HG03025 (cell line): ENCODE data around the gene ZNF275.

Experiments
- ATAC-seq: cut with Tn5 transposase; IDR thresholded peaks from one replicate; pipeline ENCODE4 v1.9.1; 2021; ENCODE audit warnings: mild to moderate bottlenecking, moderate library complexity; ENCODE audit not compliant: unreplicated experiment, low FRiP score

Gene ZNF275

GRCh38 chrX:153353416-153353815 lies 19.5 kb downstream of the ZNF275 start:
- ATAC-seq, result no peak

- ATAC-seq, result no peak
Measured at GRCh38 chrX:153357877-153358276, 23.9 kb downstream of the ZNF275 start.

- ATAC-seq, result no peak
Measured at GRCh38 chrX:153361781-153362397, 27.9 kb downstream of the ZNF275 start.

GRCh38 chrX:153365670-153366069 lies 31.7 kb downstream of the ZNF275 start:
- ATAC-seq, result no peak

- no peak for ATAC-seq
Measured at GRCh38 chrX:153366119-153366518, 32.2 kb downstream of the ZNF275 start.

DNA sequence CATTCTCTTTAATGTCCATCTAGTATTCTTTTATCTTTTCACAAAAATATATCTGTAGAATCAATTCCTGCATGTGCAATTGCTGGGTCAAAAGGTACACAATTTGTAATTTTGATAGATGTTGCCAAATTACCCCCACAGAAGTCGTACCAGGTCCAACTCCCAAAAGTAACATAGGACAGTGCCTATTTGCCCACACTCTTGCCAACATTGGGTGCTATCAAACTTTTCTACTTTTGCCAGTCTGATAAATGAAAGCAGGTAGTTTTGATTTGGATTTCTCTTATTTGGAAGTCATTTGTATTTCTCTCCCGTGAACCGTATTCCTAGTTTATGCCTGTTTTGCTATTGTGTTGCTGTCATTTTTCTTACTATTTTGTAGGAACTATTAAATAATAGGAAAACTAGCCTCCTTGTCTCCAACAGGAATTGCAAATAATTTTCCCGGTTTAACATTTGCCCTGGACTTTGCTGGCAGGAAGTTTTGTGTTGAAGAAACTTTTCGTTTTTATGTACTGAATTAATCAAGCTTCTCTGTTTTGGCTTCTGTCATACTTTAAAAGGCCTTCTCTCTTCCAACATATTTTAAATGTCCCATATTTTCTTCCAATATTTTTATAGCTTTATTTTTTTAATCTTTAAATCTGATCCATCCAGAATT lies 33.1 kb downstream of the ZNF275 start:
- ATAC-seq, result no peak

DNA sequence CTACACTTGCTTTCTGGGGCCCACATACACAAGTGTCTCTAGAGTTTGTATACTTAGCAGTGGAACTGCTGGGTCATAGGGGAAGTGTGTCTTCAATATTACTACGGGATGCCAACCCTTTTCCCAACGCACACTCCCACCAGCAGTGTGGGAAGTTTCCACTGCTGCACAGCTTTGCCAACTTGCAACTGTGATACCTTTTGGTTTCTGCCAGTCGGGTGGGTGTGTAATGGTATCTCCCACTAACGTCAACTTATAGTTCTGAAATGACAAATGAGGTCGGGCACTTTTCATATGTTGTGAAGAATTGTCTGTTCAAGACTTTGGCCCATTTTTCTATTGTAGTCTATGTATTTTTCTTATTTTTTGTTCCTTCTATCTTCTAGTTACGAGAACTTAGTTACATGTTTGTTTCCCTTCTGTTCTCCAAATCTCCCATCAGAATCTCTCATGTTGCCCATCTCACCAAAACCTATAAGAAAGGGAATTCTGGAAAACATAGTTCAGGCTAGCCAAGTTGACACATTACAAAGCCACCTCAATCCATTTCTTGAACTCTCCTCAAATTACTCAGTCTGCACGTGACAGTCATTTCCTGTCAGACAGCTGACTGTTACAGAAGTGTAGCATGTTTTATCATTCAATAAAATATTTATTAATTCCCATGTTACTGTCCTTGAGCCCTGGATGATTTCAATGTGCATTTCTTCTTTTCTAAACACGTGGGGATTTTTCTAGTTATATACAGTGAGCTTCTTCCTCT lies 36.5 kb downstream of the ZNF275 start:
- no peak for ATAC-seq

GRCh38 chrX:153371256-153371655 lies 37.3 kb downstream of the ZNF275 start:
- no peak for ATAC-seq

GRCh38 chrX:153372949-153373348 lies 39.0 kb downstream of the ZNF275 start:
- ATAC-seq, result no peak

DNA sequence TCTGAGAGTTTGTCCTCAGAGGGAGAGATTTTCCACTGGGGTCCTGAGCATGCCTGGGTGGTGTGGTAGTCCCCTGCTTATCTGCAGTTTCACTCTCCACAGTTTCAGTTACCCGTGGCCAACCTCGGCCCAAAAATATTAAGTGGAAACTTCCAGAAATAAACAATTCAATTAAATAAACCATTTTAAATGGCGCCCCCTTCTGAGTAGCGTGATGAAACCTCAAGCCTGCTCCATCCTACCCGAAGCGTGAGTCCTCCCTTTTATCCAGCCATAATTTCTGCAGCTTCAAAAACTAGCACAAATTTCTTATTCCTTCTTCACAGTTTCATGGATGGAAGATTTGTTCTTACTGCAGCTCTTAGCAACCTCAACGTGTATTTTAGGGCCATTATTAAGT lies 40.5 kb downstream of the ZNF275 start:
- no peak for ATAC-seq

GRCh38 chrX:153375571-153375970 lies 41.6 kb downstream of the ZNF275 start:
- no peak for ATAC-seq

GRCh38 chrX:153377727-153378126 lies 43.8 kb downstream of the ZNF275 start:
- ATAC-seq, result no peak

DNA sequence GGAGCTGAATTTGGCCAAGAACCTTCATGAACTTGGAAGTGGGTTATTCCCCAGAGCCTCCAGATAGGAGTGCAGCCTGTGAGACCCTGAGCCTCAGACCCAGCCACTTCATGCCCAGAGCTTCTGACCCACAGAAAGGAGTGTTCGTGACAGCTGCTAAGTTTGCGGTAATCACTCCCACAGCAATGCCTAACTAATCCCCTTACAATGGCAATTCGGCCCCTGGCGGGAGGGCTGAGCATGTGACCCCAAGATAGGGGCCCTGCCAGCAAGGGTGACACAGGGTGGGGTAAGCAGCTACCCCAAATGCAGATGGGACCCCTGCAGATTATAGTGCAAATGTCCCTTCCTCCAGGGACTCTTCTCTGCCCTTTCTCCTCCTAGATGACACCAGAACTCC lies 44.7 kb downstream of the ZNF275 start:
- ATAC-seq, result no peak

DNA sequence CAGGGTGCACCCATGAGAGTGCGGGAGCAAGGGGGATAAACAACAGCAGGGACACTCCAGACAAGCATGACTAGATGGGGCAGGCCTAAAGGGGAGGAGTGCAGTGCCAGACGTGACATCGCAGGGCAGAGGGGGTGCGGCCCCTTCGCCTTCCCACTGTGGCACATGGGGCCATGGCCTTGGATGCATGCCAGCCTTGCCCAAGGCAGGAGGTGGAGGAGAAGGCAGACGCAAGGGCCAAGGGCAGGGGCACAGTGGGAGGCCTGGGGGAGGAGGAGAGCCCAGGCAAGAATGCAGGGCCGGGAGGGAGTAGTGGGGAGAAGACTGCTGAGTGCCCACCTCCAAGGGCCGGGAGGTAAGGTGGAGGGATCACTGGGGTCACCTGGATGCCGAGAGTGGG lies 45.6 kb downstream of the ZNF275 start:
- no peak for ATAC-seq

DNA sequence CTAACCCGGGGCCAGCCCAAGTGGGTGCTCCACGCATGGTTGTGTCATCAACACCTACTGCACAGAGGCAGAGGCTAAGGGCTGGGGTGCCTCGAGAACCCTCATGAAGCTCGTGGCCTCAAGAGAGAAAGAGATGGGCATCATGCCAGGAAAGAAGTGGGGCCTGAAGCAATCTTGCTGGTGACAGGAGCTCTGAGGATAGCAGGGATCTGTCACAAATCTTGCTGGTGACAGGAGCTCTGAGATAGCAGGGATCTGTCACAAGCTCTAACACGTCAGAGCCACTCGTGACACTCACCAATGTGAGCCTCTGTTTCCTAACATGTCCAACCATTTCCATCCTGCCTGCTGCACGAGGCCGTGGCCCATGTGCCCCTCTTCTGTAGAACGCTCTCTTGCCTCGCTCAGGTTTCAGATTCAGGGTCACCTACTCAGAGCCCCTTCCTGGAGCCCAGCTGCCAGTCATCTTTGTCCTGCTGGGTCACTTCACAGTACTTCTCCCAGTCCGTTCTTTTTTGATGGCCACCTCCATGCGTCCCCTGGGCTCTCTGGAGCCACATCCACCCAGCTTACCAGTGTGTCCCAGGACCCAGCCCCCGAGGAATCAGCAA lies 46.1 kb downstream of the ZNF275 start:
- ATAC-seq, result no peak

DNA sequence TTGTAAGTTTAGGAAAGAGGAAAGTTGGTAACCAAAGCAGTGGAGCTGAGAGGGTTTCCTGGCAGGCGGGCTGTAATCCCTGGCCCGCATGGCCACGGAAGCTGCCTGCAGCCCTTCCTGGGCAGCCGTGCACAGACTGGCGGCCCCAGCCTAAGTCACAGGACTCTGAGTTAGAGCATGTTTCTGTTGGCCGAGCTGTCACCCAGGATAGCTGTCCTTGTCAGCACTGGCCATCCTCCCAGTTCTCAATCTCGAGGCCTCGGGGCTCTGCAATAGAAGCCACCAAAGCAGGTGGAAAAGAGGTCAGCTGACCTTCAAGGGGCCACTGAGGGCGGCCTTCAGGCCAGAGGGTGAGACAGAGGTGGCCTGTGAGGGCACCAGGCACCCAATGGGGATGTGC lies 46.7 kb downstream of the ZNF275 start:
- ATAC-seq, result no peak

DNA sequence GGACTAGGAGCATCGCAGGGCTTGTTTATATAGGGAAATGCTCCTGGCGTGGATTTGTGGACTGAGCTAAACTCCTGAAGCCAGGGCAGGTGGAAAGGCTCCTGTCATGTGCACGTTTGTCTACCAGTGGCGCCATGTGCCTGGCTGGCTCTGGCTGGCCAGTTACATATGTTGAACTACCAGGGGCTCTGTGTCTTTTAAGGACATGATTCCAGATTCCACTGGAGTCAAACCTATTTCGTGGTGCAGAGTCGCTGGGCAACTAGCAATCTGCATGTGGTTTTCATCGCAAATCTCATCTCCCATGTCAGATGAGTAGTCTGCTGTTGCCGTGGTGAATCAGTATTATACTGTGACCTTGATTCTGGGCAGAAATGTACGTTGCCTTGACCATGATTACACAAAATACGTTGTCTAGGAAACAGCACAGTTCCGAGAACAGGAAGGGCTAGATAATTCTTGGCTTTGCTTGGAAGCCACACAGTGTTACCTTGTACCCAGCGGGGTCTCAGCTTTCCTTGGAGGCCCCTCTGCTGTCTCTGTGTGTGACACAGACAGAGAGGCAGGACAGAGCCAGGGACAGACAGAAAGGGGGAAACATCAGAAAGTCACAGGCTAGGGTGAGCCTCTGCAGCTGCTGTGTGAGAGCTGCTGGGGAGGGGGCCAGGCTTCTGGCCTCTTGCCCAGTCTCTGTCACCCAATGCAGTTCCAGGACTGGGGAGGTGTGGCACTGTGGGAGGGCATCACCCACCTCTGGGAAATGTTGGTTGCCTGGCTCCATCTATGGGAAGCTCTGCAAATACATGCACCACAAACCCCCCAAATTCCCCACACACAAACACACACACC lies 48.0 kb downstream of the ZNF275 start:
- ATAC-seq, result no peak

DNA sequence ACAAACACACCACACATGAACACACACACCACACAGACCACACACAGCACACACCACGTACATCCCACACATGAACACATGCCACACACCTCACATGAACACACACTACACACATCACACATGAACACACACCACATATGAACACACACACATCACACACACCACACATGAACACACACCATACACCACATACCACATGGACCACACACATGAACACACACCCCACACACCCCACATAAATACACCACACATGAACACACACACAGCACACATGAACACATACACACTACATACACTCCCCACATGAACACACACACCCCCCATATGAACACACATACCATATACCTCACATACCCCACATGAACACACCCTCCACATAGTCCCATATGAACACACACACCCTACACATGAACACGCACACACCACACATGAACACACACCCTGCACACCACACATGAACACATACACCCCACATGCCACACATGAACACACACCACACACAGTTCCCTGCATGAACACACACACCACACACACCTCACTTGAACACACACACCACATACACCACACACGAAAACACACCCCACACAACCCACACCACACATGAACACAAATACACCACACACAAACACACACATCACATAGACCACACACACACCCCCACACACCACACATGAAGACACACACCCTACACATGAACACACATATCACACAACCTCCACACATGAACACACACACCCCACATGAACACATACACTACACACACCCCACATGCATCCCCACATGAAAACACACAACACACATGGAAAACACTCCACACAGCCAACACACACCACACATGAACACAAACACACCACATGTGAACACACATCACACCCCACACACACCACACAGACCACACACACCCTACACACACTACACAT lies 48.9 kb downstream of the ZNF275 start:
- ATAC-seq, result no peak

DNA sequence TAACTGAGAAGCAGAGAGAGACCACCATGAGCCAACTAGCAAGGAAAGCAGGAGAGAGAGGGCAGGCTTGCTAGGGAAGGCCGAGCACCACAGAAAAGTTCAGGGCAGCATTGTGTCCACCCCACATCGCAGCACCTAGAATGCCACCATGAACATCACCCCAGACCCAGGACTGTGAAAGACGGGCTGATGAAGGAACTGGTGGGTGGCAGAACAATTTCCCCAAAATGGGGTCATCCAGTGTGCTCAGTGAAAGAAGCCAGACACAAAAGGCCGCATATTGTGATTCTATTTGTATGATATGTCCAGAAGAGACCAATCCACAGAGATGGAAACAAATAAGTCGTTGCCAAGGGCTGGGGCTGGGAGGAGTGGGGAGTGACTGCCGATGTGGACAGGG lies 50.4 kb downstream of the ZNF275 start:
- no peak for ATAC-seq
